ELR (cell line): ENCODE results near the gene MORF4L2.
A peak's percentile ranks its signal among the peaks of the same experiment; 100 is the strongest.
"Not testable (repeated sequence)": the region's sequence is repeated elsewhere in the genome, so short reads cannot be mapped to it uniquely, and the experiment has no call there.

Source experiments
- DNase-seq: peaks from one replicate; pipeline ENCODE4 v3.0.0-alpha.2; 2015; ENCODE audit warnings: low read depth

Gene MORF4L2

GRCh38 chrX:103678199-103678993 lies 8.1 kb downstream of the MORF4L2 start:
- DNase-seq: peak; percentile 85

GRCh38 chrX:103674531-103675454 lies 11.7 kb downstream of the MORF4L2 start:
- peak; percentile 22 for DNase-seq

GRCh38 chrX:103669745-103670144 lies 16.8 kb downstream of the MORF4L2 start:
- DNase-seq: no peak

- DNase-seq: peak; percentile 42
Measured at GRCh38 chrX:103666202-103667107, 20.0 kb downstream of the MORF4L2 start.

- no peak for DNase-seq
Measured at GRCh38 chrX:103663981-103664762, 22.3 kb downstream of the MORF4L2 start.

GRCh38 chrX:103659460-103659859 lies 27.0 kb downstream of the MORF4L2 start:
- not testable (repeated sequence) for DNase-seq

- no peak for DNase-seq
Measured at GRCh38 chrX:103658681-103659433, 27.6 kb downstream of the MORF4L2 start.

GRCh38 chrX:103657066-103657465 lies 29.4 kb downstream of the MORF4L2 start:
- peak; percentile 45 for DNase-seq

GRCh38 chrX:103656617-103657016 lies 29.9 kb downstream of the MORF4L2 start:
- DNase-seq: peak; percentile 92

GRCh38 chrX:103655230-103656000 lies 31.1 kb downstream of the MORF4L2 start:
- DNase-seq: peak; percentile 48

- DNase-seq: no peak
Measured at GRCh38 chrX:103651151-103651773, 35.2 kb downstream of the MORF4L2 start.

- DNase-seq: no peak
Measured at GRCh38 chrX:103647630-103648029, 38.9 kb downstream of the MORF4L2 start.

GRCh38 chrX:103644125-103644524 lies 42.4 kb downstream of the MORF4L2 start:
- no peak for DNase-seq

- DNase-seq: peak; percentile 79
Measured at GRCh38 chrX:103640401-103641155, 45.9 kb downstream of the MORF4L2 start.

GRCh38 chrX:103638479-103639346 lies 47.8 kb downstream of the MORF4L2 start:
- peak; percentile 24 for DNase-seq

- peak; percentile 72 for DNase-seq
Measured at GRCh38 chrX:103637604-103638338, 48.7 kb downstream of the MORF4L2 start.

- peak; percentile 24 for DNase-seq
Measured at GRCh38 chrX:103635436-103635835, 51.1 kb downstream of the MORF4L2 start.
